K562 (cell line): ENCODE data around the gene MKNK2. TPM values are rescaled to one million over a fixed set of nuclear protein-coding genes. Genes with fewer than 3 reads are reported as not detected.

Experiments used
- BMI1 ChIP-seq: fragments of 150-350 bp; IDR thresholded peaks from 2 replicates; pipeline ENCODE4 v1.6.1; 2014; ENCODE audit warnings: low read length
- ELF4 ChIP-seq: fragments of 450-650 bp; formaldehyde crosslinking; IDR thresholded peaks from 2 replicates; pipeline ENCODE4 v1.4.0; 2022; ENCODE audit warnings: missing genetic modification characterization
- ESRRA ChIP-seq: fragments of 450-650 bp; IDR thresholded peaks from 2 replicates; pipeline ENCODE4 v1.6.1; 2014; ENCODE audit warnings: low read depth, mild to moderate bottlenecking, moderate library complexity, borderline replicate concordance
- GATAD2B ChIP-seq: fragments of 450-650 bp; IDR thresholded peaks from 2 replicates; pipeline ENCODE4 v1.6.1; 2017; ENCODE audit warnings: mild to moderate bottlenecking, borderline replicate concordance
- HEY1 ChIP-seq: fragments of 250-450 bp; sonication (Bioruptor Pico); IDR thresholded peaks from 2 replicates; pipeline ENCODE4 v1.5.0; 2020; ENCODE audit warnings: mild to moderate bottlenecking, moderate library complexity, borderline replicate concordance
- MYC ChIP-seq, 2 experiments: fragments of 250-450 bp in 1 of 2; sonication (Bioruptor Pico) in 1 of 2; IDR thresholded peaks; 2 replicates each; pipeline versions ENCODE4 v1.5.1 to v1.6.1; 2012 to 2021; ENCODE audit warnings: low read depth in 2 of 2, borderline replicate concordance in 1 of 2, improper control_type of control experiment in 1 of 2, low read length in 1 of 2, mild to moderate bottlenecking in 1 of 2, moderate library complexity in 1 of 2
- NRF1 ChIP-seq, 2 experiments: fragments of 450-650 bp; IDR thresholded peaks in 1 of 2; conservative IDR thresholded peaks in 1 of 2; 2 replicates each; pipeline ENCODE4 v1.6.1; 2014; ENCODE audit warnings: mild to moderate bottlenecking in 2 of 2
- PCBP1 ChIP-seq: fragments of 200-400 bp; formaldehyde crosslinking; IDR thresholded peaks from 2 replicates; pipeline ENCODE4 v1.6.1; 2018; ENCODE audit warnings: mild to moderate bottlenecking, low read depth, low read length; ENCODE audit not compliant: poor library complexity, severe bottlenecking
- PTRF ChIP-seq: fragments of 450-650 bp; IDR thresholded peaks from 2 replicates; pipeline ENCODE4 v1.6.1; 2016; ENCODE audit warnings: mild to moderate bottlenecking, missing genetic modification characterization, missing compliant biosample characterization
- RBM34 ChIP-seq: fragments of 200-400 bp; formaldehyde crosslinking; IDR thresholded peaks from 2 replicates; pipeline ENCODE4 v1.6.1; 2018; ENCODE audit warnings: low read length, borderline replicate concordance; ENCODE audit not compliant: insufficient read depth
- SIN3A ChIP-seq, 2 experiments: fragments of 150-350 bp in 1 of 2; IDR thresholded peaks; 2 replicates each; pipeline ENCODE4 v1.6.1; 2011 to 2016; ENCODE audit warnings: borderline replicate concordance in 2 of 2, low read depth in 2 of 2, low read length in 2 of 2, mild to moderate bottlenecking in 2 of 2, moderate library complexity in 2 of 2; ENCODE audit not compliant: control insufficient read depth in 1 of 2
- SOX6 ChIP-seq: fragments of 450-650 bp; IDR thresholded peaks from 2 replicates; pipeline ENCODE4 v1.6.1; 2014; ENCODE audit warnings: mild to moderate bottlenecking
- SRSF3 ChIP-seq: fragments of 200-400 bp; formaldehyde crosslinking; IDR thresholded peaks from 2 replicates; pipeline ENCODE4 v1.6.1; 2016; ENCODE audit warnings: mild to moderate bottlenecking, low read length, moderate library complexity; ENCODE audit not compliant: insufficient read depth
- ZNF561 ChIP-seq: fragments of 450-650 bp; formaldehyde crosslinking; conservative IDR thresholded peaks from 2 replicates; pipeline ENCODE4 v1.4.0; 2020; ENCODE audit warnings: mild to moderate bottlenecking, moderate library complexity
- ZSCAN32 ChIP-seq: fragments of 450-650 bp; formaldehyde crosslinking; IDR thresholded peaks from 2 replicates; pipeline ENCODE4 v1.4.0; 2020; ENCODE audit warnings: mild to moderate bottlenecking, moderate library complexity
- polyA plus RNA-seq, 8 experiments: library from polyadenylated mRNA; depleted of rRNA in 4 of 8; stranded (reverse) in 5 of 8; unstranded in 3 of 8; fragments of >200 nt; fragmentation: Nextera tagmentation in 2 of 8; fragmentation: Illumina TruSeq in 1 of 8; extraction: Ambion mirVana in 2 of 8; extraction: Trizol in 1 of 8; gene quantifications; 2 replicates each; pipeline versions ENCODE4 v1.2.1 to v1.2.3, GENCODE V29; 2011 to 2014; ENCODE audit warnings: inconsistent platforms in 1 of 8, missing spikeins in 1 of 8
- total RNA-seq, 7 experiments: library from RNA; depleted of rRNA in 6 of 7; stranded (reverse); fragments of >200 nt in 6 of 7; fragmentation: Illumina TruSeq in 2 of 7; extraction: Trizol in 2 of 7; gene quantifications; 2 replicates each; pipeline versions ENCODE4 v1.2.1 to v1.2.3, GENCODE V29; 2011 to 2021; ENCODE audit warnings: low replicate concordance in 1 of 7
- TF ChIP-seq, protein P1 (sequence below): sonication (generic); formaldehyde crosslinking; IDR thresholded peaks from 2 replicates; pipeline ENCODE4 v1.9.0; 2022; ENCODE audit warnings: mild to moderate bottlenecking, missing genetic modification reagents
- TF ChIP-seq, protein P2 (sequence below), 2 experiments: fragments of 200-800 bp in 1 of 2; sonication (Bioruptor generic) in 1 of 2; sonication (generic) in 1 of 2; formaldehyde crosslinking in 1 of 2; IDR thresholded peaks in 1 of 2; conservative IDR thresholded peaks in 1 of 2; 2 replicates each; pipeline versions ENCODE4 v1.5.0 to v1.6.1; 2016 to 2020; ENCODE audit warnings: missing compliant biosample characterization in 1 of 2, missing genetic modification characterization in 1 of 2, missing genetic modification reagents in 1 of 2
- TF ChIP-seq, protein P3 (sequence below): sonication (generic); formaldehyde crosslinking; IDR thresholded peaks from 2 replicates; pipeline ENCODE4 v1.8.0; 2023; ENCODE audit warnings: mild to moderate bottlenecking, missing genetic modification reagents
- TF ChIP-seq, protein P4 (sequence below): fragments of 250-450 bp; sonication (Bioruptor Pico); IDR thresholded peaks from 2 replicates; pipeline ENCODE4 v1.5.0; 2021

MKNK2 gene
- total and polyA plus RNA-seq, 9 of the 15 experiments (the other 6 are each of a cell fraction or from before 2014, with no cell fraction given): 5.1 to 191 (median 51.9) TPM

DNA sequence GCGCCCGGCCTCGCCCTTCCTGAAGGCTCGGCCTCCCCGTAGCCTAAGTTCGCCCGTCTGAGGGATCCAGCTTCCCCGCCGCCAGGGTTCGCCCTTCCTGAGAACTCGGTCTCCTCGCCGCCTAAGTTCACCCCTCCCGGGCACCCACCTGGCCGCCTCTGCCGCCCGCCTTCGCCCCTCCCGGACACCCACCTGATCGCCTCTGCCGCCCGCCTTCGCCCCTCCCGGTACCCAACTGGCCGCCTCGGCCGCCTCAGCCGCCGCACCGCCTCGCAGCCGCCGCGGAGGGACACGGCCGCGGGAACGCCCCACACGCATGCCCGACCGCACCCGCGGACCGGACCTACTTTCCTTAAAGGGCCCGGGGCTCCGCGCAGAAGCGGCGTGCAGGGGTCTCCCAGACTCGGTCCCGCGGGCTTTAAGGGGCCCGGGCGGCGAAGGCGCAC lies 45.0 kb upstream of the MKNK2 start, which contains the start of gene MOB3A (continued):
- TF ChIP-seq RBM34: no peak
- no peak; the same call in 1 of the 2 replicates for TF ChIP-seq ZNF561
- no peak for TF ChIP-seq PTRF (tag)
- TF ChIP-seq GATAD2B: peak; percentile 93
- TF ChIP-seq MYC (IDR thresholded peaks at IDR 0.05; ENCODE audit: low read depth, low read length): peak; percentile 87
- no peak for TF ChIP-seq MYC (CRISPR knock-in tag; IDR thresholded peaks at IDR 0.05; ENCODE audit: borderline replicate concordance, low read depth)
- no peak for TF ChIP-seq ZSCAN32 (CRISPR knock-in tag)
- TF ChIP-seq HEY1: no peak
- TF ChIP-seq, protein P1, sequence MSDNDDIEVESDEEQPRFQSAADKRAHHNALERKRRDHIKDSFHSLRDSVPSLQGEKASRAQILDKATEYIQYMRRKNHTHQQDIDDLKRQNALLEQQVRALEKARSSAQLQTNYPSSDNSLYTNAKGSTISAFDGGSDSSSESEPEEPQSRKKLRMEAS: peak; percentile 94
- peak; percentile 100 for TF ChIP-seq PCBP1
- TF ChIP-seq, protein P2, sequence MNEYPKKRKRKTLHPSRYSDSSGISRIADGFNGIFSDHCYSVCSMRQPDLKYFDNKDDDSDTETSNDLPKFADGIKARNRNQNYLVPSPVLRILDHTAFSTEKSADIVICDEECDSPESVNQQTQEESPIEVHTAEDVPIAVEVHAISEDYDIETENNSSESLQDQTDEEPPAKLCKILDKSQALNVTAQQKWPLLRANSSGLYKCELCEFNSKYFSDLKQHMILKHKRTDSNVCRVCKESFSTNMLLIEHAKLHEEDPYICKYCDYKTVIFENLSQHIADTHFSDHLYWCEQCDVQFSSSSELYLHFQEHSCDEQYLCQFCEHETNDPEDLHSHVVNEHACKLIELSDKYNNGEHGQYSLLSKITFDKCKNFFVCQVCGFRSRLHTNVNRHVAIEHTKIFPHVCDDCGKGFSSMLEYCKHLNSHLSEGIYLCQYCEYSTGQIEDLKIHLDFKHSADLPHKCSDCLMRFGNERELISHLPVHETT (CRISPR knock-in tag; conservative IDR thresholded peaks at IDR 0.05 in 1 of 2, IDR thresholded peaks at IDR 0.05 in 1 of 2): 0 out of 4 replicates have a peak, but pooled peaks of 1 of the 2 experiments have one; percentile 52
- TF ChIP-seq BMI1: no peak
- TF ChIP-seq ELF4: no peak
- TF ChIP-seq, protein P3, sequence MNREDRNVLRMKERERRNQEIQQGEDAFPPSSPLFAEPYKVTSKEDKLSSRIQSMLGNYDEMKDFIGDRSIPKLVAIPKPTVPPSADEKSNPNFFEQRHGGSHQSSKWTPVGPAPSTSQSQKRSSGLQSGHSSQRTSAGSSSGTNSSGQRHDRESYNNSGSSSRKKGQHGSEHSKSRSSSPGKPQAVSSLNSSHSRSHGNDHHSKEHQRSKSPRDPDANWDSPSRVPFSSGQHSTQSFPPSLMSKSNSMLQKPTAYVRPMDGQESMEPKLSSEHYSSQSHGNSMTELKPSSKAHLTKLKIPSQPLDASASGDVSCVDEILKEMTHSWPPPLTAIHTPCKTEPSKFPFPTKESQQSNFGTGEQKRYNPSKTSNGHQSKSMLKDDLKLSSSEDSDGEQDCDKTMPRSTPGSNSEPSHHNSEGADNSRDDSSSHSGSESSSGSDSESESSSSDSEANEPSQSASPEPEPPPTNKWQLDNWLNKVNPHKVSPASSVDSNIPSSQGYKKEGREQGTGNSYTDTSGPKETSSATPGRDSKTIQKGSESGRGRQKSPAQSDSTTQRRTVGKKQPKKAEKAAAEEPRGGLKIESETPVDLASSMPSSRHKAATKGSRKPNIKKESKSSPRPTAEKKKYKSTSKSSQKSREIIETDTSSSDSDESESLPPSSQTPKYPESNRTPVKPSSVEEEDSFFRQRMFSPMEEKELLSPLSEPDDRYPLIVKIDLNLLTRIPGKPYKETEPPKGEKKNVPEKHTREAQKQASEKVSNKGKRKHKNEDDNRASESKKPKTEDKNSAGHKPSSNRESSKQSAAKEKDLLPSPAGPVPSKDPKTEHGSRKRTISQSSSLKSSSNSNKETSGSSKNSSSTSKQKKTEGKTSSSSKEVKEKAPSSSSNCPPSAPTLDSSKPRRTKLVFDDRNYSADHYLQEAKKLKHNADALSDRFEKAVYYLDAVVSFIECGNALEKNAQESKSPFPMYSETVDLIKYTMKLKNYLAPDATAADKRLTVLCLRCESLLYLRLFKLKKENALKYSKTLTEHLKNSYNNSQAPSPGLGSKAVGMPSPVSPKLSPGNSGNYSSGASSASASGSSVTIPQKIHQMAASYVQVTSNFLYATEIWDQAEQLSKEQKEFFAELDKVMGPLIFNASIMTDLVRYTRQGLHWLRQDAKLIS (CRISPR knock-in tag): no peak; the same call in 1 of the 2 replicates
- peak; percentile 54; the same call in 1 of the 2 replicates for TF ChIP-seq SOX6
- TF ChIP-seq, protein P4, sequence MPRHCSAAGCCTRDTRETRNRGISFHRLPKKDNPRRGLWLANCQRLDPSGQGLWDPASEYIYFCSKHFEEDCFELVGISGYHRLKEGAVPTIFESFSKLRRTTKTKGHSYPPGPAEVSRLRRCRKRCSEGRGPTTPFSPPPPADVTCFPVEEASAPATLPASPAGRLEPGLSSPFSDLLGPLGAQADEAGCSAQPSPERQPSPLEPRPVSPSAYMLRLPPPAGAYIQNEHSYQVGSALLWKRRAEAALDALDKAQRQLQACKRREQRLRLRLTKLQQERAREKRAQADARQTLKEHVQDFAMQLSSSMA (CRISPR knock-in tag): 0 out of 2 replicates have a peak, but pooled peaks have one; percentile 33
- TF ChIP-seq SRSF3: no peak
- peak; percentile 86 to 88; a peak in 3 of 4 replicates for TF ChIP-seq SIN3A (IDR thresholded peaks at IDR 0.05; ENCODE audit: borderline replicate concordance in 2 of 2, control insufficient read depth in 1 of 2, low read depth in 2 of 2, low read length in 2 of 2)
- no peak for TF ChIP-seq NRF1 (conservative IDR thresholded peaks at IDR 0.05 in 1 of 2, IDR thresholded peaks at IDR 0.05 in 1 of 2)
- TF ChIP-seq ESRRA: peak; percentile 90
